LHCN-M2 (cell line): ENCODE results near the gene SLC27A1. TPM values are rescaled to one million over a fixed set of nuclear protein-coding genes. Genes with fewer than 3 reads are reported as not detected.

Experiments used
- DNase-seq: peaks from one replicate; pipeline ENCODE4 v3.0.0-alpha.2; 2012; ENCODE audit warnings: low read depth
- polyA plus RNA-seq: library from polyadenylated mRNA; unstranded; fragments of >200 nt; gene quantifications from one replicate; pipeline ENCODE4 v1.2.1, GENCODE V29; 2012; ENCODE audit warnings: missing spikeins
- total RNA-seq: library from RNA; depleted of rRNA; stranded (reverse); fragments of >200 nt; gene quantifications from 2 replicates; pipeline ENCODE4 v1.2.3, GENCODE V29; 2014; rRNA removed

The SLC27A1 gene
- total RNA-seq, result 10.0 and 14.1 TPM in 2 replicates
- polyA plus RNA-seq, result 10.2 TPM

DNA sequence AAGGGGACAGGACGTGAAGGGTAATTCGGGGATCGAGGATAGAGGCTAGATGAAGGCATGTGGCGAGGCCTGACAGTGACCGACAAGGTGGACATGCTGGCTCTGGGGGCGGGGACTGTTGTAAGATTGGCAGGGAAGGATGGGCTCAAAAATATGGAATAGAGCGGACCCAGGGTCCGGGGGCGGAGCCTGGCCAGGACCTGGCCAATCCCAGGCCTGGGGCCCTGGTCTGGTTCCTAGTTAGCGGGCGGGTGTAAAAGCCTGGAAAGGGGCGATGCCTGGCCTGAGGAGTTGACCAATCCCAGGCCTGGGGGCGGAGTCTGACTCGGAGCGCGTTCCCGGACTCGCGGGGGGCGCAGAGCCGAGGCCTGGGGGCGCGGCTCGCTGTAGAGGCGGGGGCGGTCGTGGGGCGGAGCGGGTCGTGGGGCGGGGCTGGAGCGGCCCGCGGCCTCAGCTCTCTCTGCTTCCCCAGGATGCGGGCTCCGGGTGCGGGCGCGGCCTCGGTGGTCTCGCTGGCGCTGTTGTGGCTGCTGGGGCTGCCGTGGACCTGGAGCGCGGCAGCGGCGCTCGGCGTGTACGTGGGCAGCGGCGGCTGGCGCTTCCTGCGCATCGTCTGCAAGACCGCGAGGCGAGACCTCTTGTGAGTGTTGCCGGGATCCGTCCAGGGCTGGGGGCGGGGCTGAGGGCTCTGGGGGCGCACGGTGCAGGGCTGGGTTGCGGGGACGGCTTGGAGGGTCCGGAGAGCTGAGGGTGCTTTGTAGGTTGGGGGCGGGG lies at the start of gene SLC27A1:
SLC27A1 (plus strand) TSS at position 457 of the 774 bp plus-strand sequence; CDS start at position 474, 17 bp downstream.
- DNase-seq, result peak; percentile 98

GRCh38 chr19:17421942-17422341 lies 48.4 kb upstream of the SLC27A1 start:
- DNase-seq, result no peak

GRCh38 chr19:17423429-17424208 lies 46.7 kb upstream of the SLC27A1 start:
- DNase-seq, result no peak

GRCh38 chr19:17424743-17425365 lies 45.5 kb upstream of the SLC27A1 start:
- DNase-seq, result no peak

DNA sequence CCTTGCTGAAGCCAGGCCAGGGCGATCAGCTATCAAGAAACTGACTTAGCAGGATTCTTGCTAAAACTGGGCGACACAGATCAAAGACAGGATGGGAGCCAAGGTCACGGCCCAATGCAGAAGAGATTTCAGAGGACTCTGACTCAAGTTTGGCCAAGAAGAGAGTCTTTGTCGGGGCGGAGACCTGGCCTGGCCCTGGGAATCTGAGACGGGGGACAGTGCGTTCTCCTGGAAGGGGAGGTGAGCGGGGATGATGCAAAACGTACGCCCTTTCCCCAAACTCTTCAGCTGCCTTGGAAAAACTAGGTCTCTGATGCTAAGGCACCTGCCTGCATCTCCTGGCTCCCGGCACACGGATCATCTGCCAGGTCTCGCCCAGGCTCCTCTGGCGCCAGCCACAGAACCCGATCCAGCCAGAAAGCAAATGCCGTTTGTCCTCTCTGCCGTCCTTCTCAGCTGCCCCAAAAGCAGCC lies 40.6 kb upstream of the SLC27A1 start:
- no peak for DNase-seq

DNA sequence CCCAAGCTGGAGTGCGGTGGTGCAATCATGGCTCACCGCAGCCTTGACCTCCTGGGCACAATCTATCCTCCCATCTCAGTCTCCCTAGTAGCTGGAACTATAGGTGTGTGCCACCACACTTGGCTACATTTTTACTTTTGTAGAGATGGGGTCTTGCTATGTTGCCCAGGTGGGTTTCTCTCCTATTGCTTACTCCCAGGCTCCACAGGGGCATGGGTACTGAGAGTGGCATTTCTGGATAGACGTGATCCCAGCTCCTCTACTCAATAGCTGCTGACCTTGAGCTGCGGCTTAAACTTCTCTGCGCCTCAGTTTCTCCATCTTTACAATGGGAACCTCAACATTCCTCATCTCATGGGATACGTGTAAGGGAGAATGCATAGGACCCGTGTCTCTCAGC lies 38.9 kb upstream of the SLC27A1 start:
- no peak for DNase-seq

GRCh38 chr19:17435218-17435617 lies 35.1 kb upstream of the SLC27A1 start:
- DNase-seq, result no peak

GRCh38 chr19:17436094-17436873 lies 34.0 kb upstream of the SLC27A1 start:
- no peak for DNase-seq

DNA sequence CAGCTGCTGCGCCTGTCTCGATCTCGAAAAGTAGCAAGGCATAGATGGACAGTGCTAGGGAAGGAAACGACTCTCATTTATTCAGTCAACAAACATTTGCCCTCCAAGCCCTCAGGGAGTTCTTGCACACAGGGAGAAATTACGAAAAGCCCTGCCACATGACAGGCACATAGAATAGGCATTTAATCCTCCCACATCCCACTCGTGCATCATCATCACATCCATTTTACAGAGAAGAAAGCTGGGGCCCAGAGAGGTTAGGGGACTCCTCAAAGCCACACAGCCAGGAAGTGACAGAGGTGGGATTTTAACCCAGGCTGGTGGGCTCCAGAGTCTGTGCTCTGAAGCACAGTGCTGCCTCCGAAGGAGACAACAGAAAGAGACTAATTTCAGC lies 33.5 kb upstream of the SLC27A1 start:
- no peak for DNase-seq

DNA sequence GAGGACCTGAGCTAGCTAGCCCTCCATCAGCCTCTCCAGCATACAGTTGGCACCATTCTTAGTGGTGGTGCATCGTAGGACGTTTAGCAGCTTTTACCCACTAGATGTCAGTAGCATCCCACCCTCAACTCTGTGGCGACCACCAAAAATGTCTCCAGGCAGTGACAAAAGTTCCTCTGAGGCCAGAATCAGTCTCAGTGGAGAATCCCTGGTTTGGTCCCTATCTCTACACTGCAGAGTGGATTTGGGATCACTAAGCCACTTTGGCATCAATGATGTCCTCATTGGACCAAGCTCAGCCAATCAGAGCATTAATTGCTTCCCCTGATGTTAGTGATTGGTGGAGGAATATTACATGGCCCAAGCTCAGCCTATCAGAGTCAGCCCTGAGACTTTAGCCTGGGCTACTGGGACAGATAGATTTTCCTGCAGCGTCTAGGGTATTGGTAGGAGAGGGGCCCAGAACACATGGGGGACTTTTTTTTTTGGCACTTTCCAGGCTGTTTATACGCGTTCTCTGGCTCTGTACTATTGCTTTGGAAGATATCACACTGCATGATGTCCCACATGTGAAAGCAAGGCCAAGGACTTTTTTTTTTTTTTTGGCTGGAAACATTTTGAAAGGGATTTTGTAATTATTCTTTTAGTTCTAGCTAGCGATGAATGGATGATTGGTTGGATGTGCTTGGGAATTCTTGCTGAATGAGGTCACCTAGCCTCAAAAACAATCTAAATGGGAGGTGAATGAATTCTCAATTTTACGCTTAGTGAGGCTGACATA lies 28.9 kb upstream of the SLC27A1 start:
- DNase-seq, result peak; percentile 34

GRCh38 chr19:17445526-17446165 lies 24.7 kb upstream of the SLC27A1 start:
- DNase-seq, result no peak

GRCh38 chr19:17447704-17448130 lies 22.6 kb upstream of the SLC27A1 start:
- no peak for DNase-seq

- DNase-seq, result peak; percentile 13
Measured at GRCh38 chr19:17448131-17448967, 22.0 kb upstream of the SLC27A1 start, which contains the start of gene TMEM221. TMEM221 (minus strand) TSS chr19:17448668; CDS start chr19:17448462, 206 bp downstream.

DNA sequence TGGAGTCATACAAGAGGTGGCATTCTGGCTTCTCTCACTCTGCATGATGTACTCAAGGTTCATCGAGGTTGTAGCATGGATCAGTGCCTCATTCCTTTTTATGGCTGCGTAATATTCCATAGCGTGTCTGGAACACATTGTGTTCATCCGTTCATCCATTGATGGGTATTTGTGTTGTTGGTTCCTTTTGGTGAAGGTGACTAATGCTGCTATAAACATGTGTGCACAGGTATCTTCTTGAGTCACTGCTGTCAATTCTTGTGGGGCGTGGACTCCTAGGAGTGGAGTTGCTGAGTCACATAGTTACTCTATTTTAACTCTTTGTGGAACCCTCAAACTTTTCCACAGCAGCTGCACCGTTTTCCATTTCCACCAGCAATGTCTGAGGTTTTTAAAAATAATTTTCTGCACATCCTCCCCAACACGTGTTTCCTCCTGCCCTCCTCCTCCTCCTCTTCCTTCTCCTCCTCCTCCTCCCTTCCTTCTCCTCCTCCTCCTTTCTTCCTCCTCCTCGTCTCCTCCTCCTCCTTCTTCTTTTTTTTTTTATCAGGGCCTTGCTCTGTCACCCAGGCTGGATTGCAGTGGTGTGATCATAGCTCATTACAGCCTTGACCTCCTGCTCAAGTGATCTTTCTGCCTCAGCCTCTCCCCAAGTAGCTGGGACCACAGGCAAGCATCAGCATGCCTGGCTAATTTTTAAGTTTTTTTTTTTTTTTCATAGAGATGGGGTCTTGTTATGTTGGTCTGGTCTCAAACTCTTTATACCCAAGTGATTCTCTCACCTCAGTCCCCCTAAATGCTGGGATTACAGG lies 19.9 kb upstream of the SLC27A1 start:
- peak; percentile 22 for DNase-seq

- DNase-seq, result no peak
Measured at GRCh38 chr19:17451820-17452219, 18.5 kb upstream of the SLC27A1 start.

DNA sequence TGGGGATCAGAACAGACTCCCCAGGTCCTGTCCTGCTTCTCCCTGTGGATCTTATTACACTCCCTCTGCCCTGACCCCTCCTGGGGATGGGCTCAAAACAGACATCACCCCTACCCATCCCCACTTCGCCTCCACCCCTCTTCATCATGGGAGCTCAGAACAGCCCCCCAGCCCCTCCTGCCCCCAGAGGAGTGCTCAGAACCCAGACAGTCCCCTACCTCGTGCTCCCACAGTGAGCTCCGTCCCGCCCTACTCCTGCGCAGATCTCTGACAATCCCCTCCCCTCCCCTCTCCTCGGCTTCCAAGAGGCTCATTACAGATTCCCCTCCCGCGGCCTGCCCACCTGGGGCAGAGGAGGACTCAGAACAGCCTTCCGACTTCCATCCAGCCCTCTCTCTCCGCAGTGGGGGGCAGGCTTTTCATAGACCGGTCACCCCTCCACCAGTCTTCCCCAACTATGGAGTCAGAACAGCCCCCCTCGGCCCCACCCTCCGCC lies 15.7 kb upstream of the SLC27A1 start:
- DNase-seq, result no peak

DNA sequence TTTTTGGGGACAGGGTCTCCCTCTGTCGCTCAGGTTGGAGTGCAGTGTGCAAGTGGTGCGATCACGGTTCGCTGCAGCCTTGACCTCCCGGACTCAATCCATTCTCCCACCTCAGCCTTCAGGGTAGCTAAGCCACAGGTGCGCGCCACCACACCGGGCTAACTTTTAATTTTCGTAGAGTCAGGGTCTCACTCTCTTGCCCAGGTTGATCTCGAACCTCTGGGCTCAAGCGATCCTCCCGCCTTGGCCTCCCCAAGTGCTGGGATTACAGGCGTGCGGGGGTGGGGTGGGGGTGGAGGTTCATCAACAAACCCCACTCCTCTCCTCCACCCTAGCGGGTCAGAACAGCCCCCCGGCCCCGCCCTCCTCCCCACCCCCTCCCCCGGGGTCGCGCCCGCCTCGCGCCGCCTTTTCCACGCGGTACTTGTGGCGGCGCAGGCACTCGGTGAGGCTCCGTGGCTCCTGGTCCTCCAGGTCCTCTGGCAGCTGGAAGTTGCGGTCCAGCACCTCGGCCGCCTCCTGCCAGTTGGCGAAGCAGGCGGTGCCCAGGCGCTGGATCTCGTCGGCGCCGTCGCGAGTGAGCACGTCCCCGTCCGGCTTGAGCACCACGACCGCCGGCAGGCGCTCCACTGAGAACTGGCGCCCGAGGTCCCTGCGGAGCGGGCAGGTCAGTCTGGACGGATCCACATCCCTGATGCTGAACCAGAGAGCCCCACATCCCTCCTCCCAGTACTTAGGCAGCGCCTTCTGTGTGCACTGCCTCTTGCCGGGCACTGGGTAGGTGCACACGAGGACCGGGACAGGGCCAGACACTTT lies 14.8 kb upstream of the SLC27A1 start:
- DNase-seq, result no peak
